Upper lobe of left lung (tissue), 4 donors: ENCODE results near the gene METAP2.

ENCODE experiments used
- EP300 ChIP-seq, 4 donors: sonication (generic); formaldehyde crosslinking; IDR thresholded peaks; one replicate each; pipeline ENCODE4 v1.5.1; 2017; ENCODE audit warnings: antibody characterized with exemption in 4 of 4, control low read depth in 2 of 4
- TF ChIP-seq, protein P1 (sequence below), 6 experiments: fragments of 450-650 bp in 4 of 6; fragments of 200-600 bp in 2 of 6; sonication (generic) in 2 of 6; IDR thresholded peaks; one replicate each; pipeline ENCODE4 v1.5.1; 2016 to 2019; ENCODE audit warnings: antibody characterized with exemption in 6 of 6

DNA sequence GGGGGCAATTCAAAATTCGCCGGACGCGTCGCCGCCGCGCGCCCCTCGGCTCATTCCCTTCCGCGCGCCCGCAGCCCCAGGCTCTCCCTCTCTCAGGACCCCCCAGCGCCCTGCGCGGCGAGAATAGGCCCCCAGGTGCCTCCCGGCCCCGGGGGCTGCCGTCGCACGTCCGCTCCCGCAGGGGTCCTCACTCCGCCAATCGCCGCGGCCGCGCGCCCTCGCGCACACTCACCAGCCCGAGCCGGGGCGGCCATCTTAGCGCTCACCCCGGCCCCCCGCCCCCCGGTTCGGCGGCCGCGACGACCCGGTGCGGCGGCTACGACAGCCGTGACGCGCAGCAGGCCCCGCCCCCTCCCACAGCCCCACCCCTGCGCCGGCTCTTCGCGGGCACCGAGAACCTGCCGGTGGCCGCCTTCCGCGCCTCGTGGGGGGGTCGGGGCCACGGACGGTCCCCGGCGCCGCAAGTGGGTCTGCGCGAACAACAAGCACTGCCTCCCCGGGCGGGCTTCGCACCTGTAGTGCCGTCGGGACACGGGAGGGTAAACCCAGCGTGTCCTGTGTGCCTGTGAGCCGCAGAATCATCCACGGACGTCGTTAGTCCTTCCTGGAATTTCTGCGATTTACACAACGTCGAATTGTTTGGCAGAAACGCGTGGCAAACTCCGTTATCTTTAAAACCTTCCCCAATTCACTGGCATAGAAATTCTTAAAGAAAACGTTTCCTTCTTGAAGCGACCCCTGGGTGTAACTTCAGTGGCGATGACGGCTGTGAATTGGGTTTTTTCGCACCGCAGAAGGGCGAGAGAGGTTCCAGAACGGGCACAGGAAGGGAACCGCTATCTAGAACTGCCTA, 74.8 kb downstream of the METAP2 start:
- TF ChIP-seq, protein P1, sequence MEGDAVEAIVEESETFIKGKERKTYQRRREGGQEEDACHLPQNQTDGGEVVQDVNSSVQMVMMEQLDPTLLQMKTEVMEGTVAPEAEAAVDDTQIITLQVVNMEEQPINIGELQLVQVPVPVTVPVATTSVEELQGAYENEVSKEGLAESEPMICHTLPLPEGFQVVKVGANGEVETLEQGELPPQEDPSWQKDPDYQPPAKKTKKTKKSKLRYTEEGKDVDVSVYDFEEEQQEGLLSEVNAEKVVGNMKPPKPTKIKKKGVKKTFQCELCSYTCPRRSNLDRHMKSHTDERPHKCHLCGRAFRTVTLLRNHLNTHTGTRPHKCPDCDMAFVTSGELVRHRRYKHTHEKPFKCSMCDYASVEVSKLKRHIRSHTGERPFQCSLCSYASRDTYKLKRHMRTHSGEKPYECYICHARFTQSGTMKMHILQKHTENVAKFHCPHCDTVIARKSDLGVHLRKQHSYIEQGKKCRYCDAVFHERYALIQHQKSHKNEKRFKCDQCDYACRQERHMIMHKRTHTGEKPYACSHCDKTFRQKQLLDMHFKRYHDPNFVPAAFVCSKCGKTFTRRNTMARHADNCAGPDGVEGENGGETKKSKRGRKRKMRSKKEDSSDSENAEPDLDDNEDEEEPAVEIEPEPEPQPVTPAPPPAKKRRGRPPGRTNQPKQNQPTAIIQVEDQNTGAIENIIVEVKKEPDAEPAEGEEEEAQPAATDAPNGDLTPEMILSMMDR (IDR thresholded peaks at IDR 0.05), result no peak
- TF ChIP-seq EP300 (IDR thresholded peaks at IDR 0.05), result no peak
